HEK293 (cell line): ENCODE results near the gene NPW.

Source experiments
- CTCF ChIA-PET: fragments of 350-600 bp; formaldehyde crosslinking; extraction: SDS; loops from one replicate; lab custom pipeline; 2021; ENCODE audit warnings: antibody characterized with exemption; lab: Yijun Ruan, JAX
- POLR2A ChIA-PET: fragments of 300-600 bp; formaldehyde crosslinking; extraction: SDS; loops from one replicate; lab custom pipeline; 2020; ENCODE audit warnings: antibody characterized with exemption, inconsistent platforms; lab: Yijun Ruan, JAX
- H3K27ac ChIP-seq: fragments of 200-500 bp; sonication (Bioruptor generic); 2 replicates; pipeline ENCODE4 v1.5.1; 2014; ENCODE audit warnings: low read depth, low read length, control low read depth, inconsistent platforms; ENCODE audit errors: extremely low read depth
- H3K36me3 ChIP-seq, 2 experiments: fragments of 200-500 bp in 1 of 2; sonication (Bioruptor generic) in 1 of 2; 1 replicate in 1 of 2; 2 replicates in 1 of 2; pipeline ENCODE4 v1.5.1; 2014 to 2017; ENCODE audit warnings: inconsistent platforms in 2 of 2, low read length in 2 of 2; ENCODE audit not compliant: control insufficient read depth in 2 of 2, insufficient read depth in 1 of 2
- H3K4me1 ChIP-seq: fragments of 200-500 bp; sonication (Bioruptor generic); 2 replicates; pipeline ENCODE4 v1.5.1; 2014; ENCODE audit warnings: mild to moderate bottlenecking, low read length, inconsistent platforms; ENCODE audit not compliant: control insufficient read depth, insufficient read depth
- H3K4me3 ChIP-seq: 2 replicates; pipeline ENCODE4 v1.5.1; 2011; ENCODE audit warnings: low read depth, mild to moderate bottlenecking, control low read depth, low read length, moderate library complexity
- H3K9me3 ChIP-seq: fragments of 200-500 bp; sonication (Bioruptor generic); 2 replicates; pipeline ENCODE4 v1.5.1; 2014; ENCODE audit warnings: low read depth, low read length, inconsistent platforms; ENCODE audit not compliant: control insufficient read depth, insufficient read depth
- GFI1B ChIP-seq: fragments of 450-650 bp; formaldehyde crosslinking; IDR thresholded peaks from 2 replicates; pipeline ENCODE4 v1.5.1; 2016; ENCODE audit warnings: missing biosample characterization, missing genetic modification characterization
- GLIS1 ChIP-seq: fragments of 450-650 bp; formaldehyde crosslinking; IDR thresholded peaks from 2 replicates; pipeline ENCODE4 v1.5.1; 2016; ENCODE audit warnings: missing biosample characterization, missing genetic modification characterization
- KLF8 ChIP-seq: fragments of 450-650 bp; formaldehyde crosslinking; IDR thresholded peaks from 2 replicates; pipeline ENCODE4 v1.5.1; 2016; ENCODE audit warnings: missing biosample characterization, missing genetic modification characterization
- MZF1 ChIP-seq: fragments of 450-650 bp; formaldehyde crosslinking; IDR thresholded peaks from 2 replicates; pipeline ENCODE4 v1.5.1; 2017; ENCODE audit warnings: missing biosample characterization, missing genetic modification characterization, borderline replicate concordance
- OVOL3 ChIP-seq: fragments of 450-650 bp; formaldehyde crosslinking; IDR thresholded peaks from 2 replicates; pipeline ENCODE4 v1.5.1; 2016; ENCODE audit warnings: missing biosample characterization, missing genetic modification characterization
- REPIN1 ChIP-seq: fragments of 450-650 bp; formaldehyde crosslinking; IDR thresholded peaks from 2 replicates; pipeline ENCODE4 v1.5.1; 2017; ENCODE audit warnings: missing biosample characterization, missing genetic modification characterization, low read depth
- YY2 ChIP-seq: fragments of 450-650 bp; formaldehyde crosslinking; IDR thresholded peaks from 2 replicates; pipeline ENCODE4 v1.5.1; 2016; ENCODE audit warnings: missing biosample characterization, missing genetic modification characterization
- ZBTB7A ChIP-seq: fragments of 450-650 bp; formaldehyde crosslinking; IDR thresholded peaks from 2 replicates; pipeline ENCODE4 v1.5.1; 2016; ENCODE audit warnings: low read depth, missing biosample characterization, missing genetic modification characterization
- ZFP3 ChIP-seq: fragments of 450-650 bp; formaldehyde crosslinking; IDR thresholded peaks from 2 replicates; pipeline ENCODE4 v1.5.1; 2016; ENCODE audit warnings: low read depth, missing biosample characterization, missing genetic modification characterization
- ZFP41 ChIP-seq: fragments of 450-650 bp; formaldehyde crosslinking; IDR thresholded peaks from 2 replicates; pipeline ENCODE4 v1.5.1; 2016; ENCODE audit warnings: missing biosample characterization, missing genetic modification characterization, borderline replicate concordance
- ZNF114 ChIP-seq: fragments of 450-650 bp; formaldehyde crosslinking; IDR thresholded peaks from 2 replicates; pipeline ENCODE4 v1.5.0; 2017; ENCODE audit warnings: missing biosample characterization, missing genetic modification characterization
- ZNF132 ChIP-seq: fragments of 450-650 bp; formaldehyde crosslinking; IDR thresholded peaks from 2 replicates; pipeline ENCODE4 v1.5.1; 2017; ENCODE audit warnings: missing biosample characterization, missing genetic modification characterization, borderline replicate concordance
- ZNF169 ChIP-seq: fragments of 450-650 bp; formaldehyde crosslinking; IDR thresholded peaks from 2 replicates; pipeline ENCODE4 v1.5.1; 2016; ENCODE audit warnings: missing biosample characterization, missing genetic modification characterization
- ZNF175 ChIP-seq: fragments of 450-650 bp; formaldehyde crosslinking; IDR thresholded peaks from 2 replicates; pipeline ENCODE4 v1.5.1; 2016; ENCODE audit warnings: missing biosample characterization, missing genetic modification characterization
- ZNF280D ChIP-seq: fragments of 450-650 bp; formaldehyde crosslinking; IDR thresholded peaks from 2 replicates; pipeline ENCODE4 v1.5.1; 2016; ENCODE audit warnings: missing biosample characterization, missing genetic modification characterization
- ZNF292 ChIP-seq: fragments of 450-650 bp; formaldehyde crosslinking; IDR thresholded peaks from 2 replicates; pipeline ENCODE4 v1.5.1; 2016; ENCODE audit warnings: low read depth, missing biosample characterization, missing genetic modification characterization, borderline replicate concordance
- ZNF311 ChIP-seq: fragments of 450-650 bp; formaldehyde crosslinking; IDR thresholded peaks from 2 replicates; pipeline ENCODE4 v1.5.1; 2017; ENCODE audit warnings: missing biosample characterization, missing genetic modification characterization, borderline replicate concordance
- ZNF404 ChIP-seq: fragments of 450-650 bp; formaldehyde crosslinking; IDR thresholded peaks from 2 replicates; pipeline ENCODE4 v1.5.1; 2017; ENCODE audit warnings: missing biosample characterization, missing genetic modification characterization
- ZNF416 ChIP-seq: fragments of 450-650 bp; formaldehyde crosslinking; IDR thresholded peaks from 2 replicates; pipeline ENCODE4 v1.5.1; 2016; ENCODE audit warnings: missing biosample characterization, missing genetic modification characterization
- ZNF449 ChIP-seq: fragments of 450-650 bp; formaldehyde crosslinking; IDR thresholded peaks from 2 replicates; pipeline ENCODE4 v1.5.1; 2017; ENCODE audit warnings: missing biosample characterization, mild to moderate bottlenecking, missing genetic modification characterization, moderate library complexity
- ZNF610 ChIP-seq: fragments of 450-650 bp; formaldehyde crosslinking; IDR thresholded peaks from 2 replicates; pipeline ENCODE4 v1.5.1; 2016; ENCODE audit warnings: missing biosample characterization, missing genetic modification characterization, borderline replicate concordance
- ZNF701 ChIP-seq: fragments of 450-650 bp; formaldehyde crosslinking; IDR thresholded peaks from 2 replicates; pipeline ENCODE4 v1.5.1; 2016; ENCODE audit warnings: missing biosample characterization, missing genetic modification characterization
- ZNF76 ChIP-seq: fragments of 450-650 bp; formaldehyde crosslinking; IDR thresholded peaks from 2 replicates; pipeline ENCODE4; 2016; ENCODE audit warnings: low read depth, missing biosample characterization, missing genetic modification characterization, borderline replicate concordance
- ZNF768 ChIP-seq: fragments of 450-650 bp; formaldehyde crosslinking; IDR thresholded peaks from 2 replicates; pipeline ENCODE4 v1.5.1; 2018; ENCODE audit warnings: missing biosample characterization, mild to moderate bottlenecking, missing genetic modification characterization
- ZSCAN5A ChIP-seq: fragments of 450-650 bp; formaldehyde crosslinking; IDR thresholded peaks from 2 replicates; pipeline ENCODE4 v1.5.1; 2016; ENCODE audit warnings: missing biosample characterization, missing genetic modification characterization

The NPW gene

GRCh38 chr16:2063861-2064260 lies 44.3 kb downstream of the NPW start:
- no peaks in the 10 kb centered on the region for H3K9me3 ChIP-seq
- CTCF ChIA-PET, result interaction anchor here (0.9 to 1.0 kb wide), 2 partner anchors 21 to 92 kb away, joined by 3 to 5 read pairs; partner anchors contain the start of gene TBL3
- no peaks in the 10 kb centered on the region for H3K4me1 ChIP-seq
- H3K36me3 ChIP-seq, result peaks cover 14 to 77% of the 10 kb centered on the region in 2 experiments; a peak in 2 of 3 replicates
- TF ChIP-seq ZNF175 (tag by site-specific recombination) (no peak), YY2 (tag by site-specific recombination) (no peak), ZNF114 (tag by site-specific recombination) (no peak), REPIN1 (tag by site-specific recombination) (no peak), ZNF169 (tag by site-specific recombination) (no peak), ZSCAN5A (tag by site-specific recombination) (no peak), ZNF701 (no peak)
- TF ChIP-seq, all 188 proteins: peak for 0
- Histone ChIP-seq H3K4me3 (no peak overlapping the region), H3K27ac (no peak overlapping the region)
- POLR2A ChIA-PET, result interaction anchor here (1.0 to 1.2 kb wide), 2 partner anchors 19 to 91 kb away, joined by 3 to 4 read pairs; partner anchors contain the start of gene TRAF7

GRCh38 chr16:2064368-2064945 lies 44.9 kb downstream of the NPW start:
- Histone ChIP-seq H3K4me1 (no peaks in the 10 kb centered on the region), H3K36me3 (peaks cover 14 to 80% of the 10 kb centered on the region in 2 experiments; a peak in 2 of 3 replicates), H3K9me3 (no peaks in the 10 kb centered on the region), H3K27ac (no peak overlapping the region), H3K4me3 (no peak overlapping the region)
- TF ChIP-seq ZNF132 (no peak), ZFP41 (tag by site-specific recombination) (no peak), ZNF169 (tag by site-specific recombination) (no peak), MZF1 (tag by site-specific recombination) (no peak), ZNF449 (tag by site-specific recombination) (no peak), OVOL3 (tag by site-specific recombination) (no peak), ZNF416 (tag by site-specific recombination) (no peak), ZNF76 (no peak), ZFP3 (tag by site-specific recombination) (no peak), ZNF610 (tag by site-specific recombination) (no peak), KLF8 (tag by site-specific recombination) (no peak), GFI1B (tag by site-specific recombination) (no peak), ZNF292 (tag by site-specific recombination) (no peak), ZNF768 (tag by site-specific recombination) (no peak), GLIS1 (tag by site-specific recombination) (no peak), ZNF311 (tag by site-specific recombination) (no peak), ZSCAN5A (tag by site-specific recombination) (no peak), ZNF404 (no peak), ZNF280D (tag by site-specific recombination) (no peak), ZBTB7A (tag by site-specific recombination) (no peak)
- CTCF ChIA-PET, result interaction anchor here (0.9 to 1.0 kb wide), 2 partner anchors 21 to 93 kb away, joined by 3 to 5 read pairs; partner anchors contain the start of gene TBL3
- POLR2A ChIA-PET, result interaction anchor here (0.7 to 1.2 kb wide), 3 partner anchors 20 to 91 kb away, joined by 3 to 4 read pairs (median 3); partner anchors contain the start of gene TRAF7
